ENCODE results near the gene KCND3. TPM values are rescaled to one million over a fixed set of nuclear protein-coding genes. Genes with fewer than 3 reads are reported as not detected.

Gene KCND3
- total and polyA plus RNA-seq, 4 donors = 1.0 to 27.1 (median 6.1) TPM

DNA sequence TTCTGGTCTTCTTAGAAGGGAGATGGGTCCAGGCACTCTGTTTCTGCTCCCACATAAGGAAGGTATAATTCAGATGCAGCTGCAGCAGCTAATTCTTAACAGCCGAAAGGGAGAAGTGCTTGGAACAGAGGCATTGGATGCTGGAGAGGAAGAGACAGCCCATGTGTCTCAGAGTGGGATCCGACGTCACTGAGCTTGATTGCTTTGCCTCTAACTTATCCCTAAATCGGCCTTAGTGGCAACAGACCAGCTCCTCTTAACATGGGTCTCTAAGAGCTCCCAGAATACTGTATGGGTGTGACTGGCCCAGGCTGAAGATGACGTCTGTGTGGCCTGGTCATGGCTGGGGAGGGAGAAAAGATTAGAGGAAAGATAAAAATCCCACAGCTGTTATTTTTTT lies 40.7 kb upstream of the KCND3 start:
- 72% methylated on average over 5 of the region's 5 CpGs for WGBS
- H3K27me3 ChIP-seq (ENCODE audit: control insufficient read depth in 4 of 4, insufficient read depth in 4 of 4, low read length in 3 of 4) = no peaks in the 10 kb centered on the region
- H3K9ac ChIP-seq (ENCODE audit: low read depth in 1 of 2, low read length in 2 of 2) = no peak overlapping the region
- DNase-seq (ENCODE audit: low spot score) = no peak
- H3K36me3 ChIP-seq (ENCODE audit: control insufficient read depth in 4 of 4, insufficient read depth in 3 of 4, low read depth in 1 of 4, low read length in 3 of 4) = no peaks in the 10 kb centered on the region
- no peak overlapping the region for H3K4me3 ChIP-seq (ENCODE audit: low read depth in 1 of 3, low read length in 3 of 3)
- no peak overlapping the region for H3K27ac ChIP-seq (ENCODE audit: low read depth in 1 of 2, low read length in 2 of 2)
- H3K4me1 ChIP-seq (ENCODE audit: control insufficient read depth in 4 of 4, insufficient read depth in 4 of 4, low read length in 3 of 4) = no peaks in the 10 kb centered on the region
- H3K9me3 ChIP-seq (ENCODE audit: control insufficient read depth in 4 of 4, low read length in 3 of 4) = no peaks in the 10 kb centered on the region
- TF ChIP-seq HNF4A (conservative IDR thresholded peaks at IDR 0.05) (no peak), NR2F2 (IDR thresholded peaks at IDR 0.05) (no peak), FOXA2 (IDR thresholded peaks at IDR 0.05) (no peak)
- TF ChIP-seq, protein P1, sequence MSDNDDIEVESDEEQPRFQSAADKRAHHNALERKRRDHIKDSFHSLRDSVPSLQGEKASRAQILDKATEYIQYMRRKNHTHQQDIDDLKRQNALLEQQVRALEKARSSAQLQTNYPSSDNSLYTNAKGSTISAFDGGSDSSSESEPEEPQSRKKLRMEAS (IDR thresholded peaks at IDR 0.05) = no peak

DNA sequence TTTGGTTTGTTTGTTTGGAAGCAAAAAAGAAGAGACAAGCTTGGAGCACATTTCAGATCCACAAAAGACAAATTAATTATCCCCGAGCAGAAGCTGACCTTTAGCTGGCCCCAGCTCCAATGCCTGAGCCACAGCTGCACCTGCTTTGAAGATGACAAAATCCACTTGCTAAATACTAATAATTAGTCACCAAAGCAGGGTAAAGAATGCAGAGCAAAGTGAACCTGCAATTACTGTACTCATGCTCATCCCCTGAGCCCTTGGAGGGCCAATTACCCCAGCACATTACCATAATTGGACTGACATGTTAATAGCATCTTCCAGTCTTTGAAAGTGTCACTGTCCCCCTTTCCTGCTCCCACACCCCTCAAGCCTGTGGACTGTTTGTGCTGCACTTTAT lies 38.2 kb upstream of the KCND3 start:
- Histone ChIP-seq H3K27me3 (ENCODE audit: control insufficient read depth in 4 of 4, insufficient read depth in 4 of 4, low read length in 3 of 4) (no peaks in the 10 kb centered on the region), H3K4me3 (ENCODE audit: low read depth in 1 of 3, low read length in 3 of 3) (no peak overlapping the region), H3K4me1 (ENCODE audit: control insufficient read depth in 4 of 4, insufficient read depth in 4 of 4, low read length in 3 of 4) (no peaks in the 10 kb centered on the region), H3K27ac (ENCODE audit: low read depth in 1 of 2, low read length in 2 of 2) (no peak overlapping the region), H3K9me3 (ENCODE audit: control insufficient read depth in 4 of 4, low read length in 3 of 4) (no peaks in the 10 kb centered on the region), H3K36me3 (ENCODE audit: control insufficient read depth in 4 of 4, insufficient read depth in 3 of 4, low read depth in 1 of 4, low read length in 3 of 4) (no peaks in the 10 kb centered on the region), H3K9ac (ENCODE audit: low read depth in 1 of 2, low read length in 2 of 2) (no peak overlapping the region)
- WGBS = 73% methylated on average over 1 of the region's 1 CpG
- no peak for DNase-seq (ENCODE audit: low spot score)
- no peak for TF ChIP-seq RXRA (IDR thresholded peaks at IDR 0.05)
- TF ChIP-seq, protein P2, sequence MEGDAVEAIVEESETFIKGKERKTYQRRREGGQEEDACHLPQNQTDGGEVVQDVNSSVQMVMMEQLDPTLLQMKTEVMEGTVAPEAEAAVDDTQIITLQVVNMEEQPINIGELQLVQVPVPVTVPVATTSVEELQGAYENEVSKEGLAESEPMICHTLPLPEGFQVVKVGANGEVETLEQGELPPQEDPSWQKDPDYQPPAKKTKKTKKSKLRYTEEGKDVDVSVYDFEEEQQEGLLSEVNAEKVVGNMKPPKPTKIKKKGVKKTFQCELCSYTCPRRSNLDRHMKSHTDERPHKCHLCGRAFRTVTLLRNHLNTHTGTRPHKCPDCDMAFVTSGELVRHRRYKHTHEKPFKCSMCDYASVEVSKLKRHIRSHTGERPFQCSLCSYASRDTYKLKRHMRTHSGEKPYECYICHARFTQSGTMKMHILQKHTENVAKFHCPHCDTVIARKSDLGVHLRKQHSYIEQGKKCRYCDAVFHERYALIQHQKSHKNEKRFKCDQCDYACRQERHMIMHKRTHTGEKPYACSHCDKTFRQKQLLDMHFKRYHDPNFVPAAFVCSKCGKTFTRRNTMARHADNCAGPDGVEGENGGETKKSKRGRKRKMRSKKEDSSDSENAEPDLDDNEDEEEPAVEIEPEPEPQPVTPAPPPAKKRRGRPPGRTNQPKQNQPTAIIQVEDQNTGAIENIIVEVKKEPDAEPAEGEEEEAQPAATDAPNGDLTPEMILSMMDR (IDR thresholded peaks at IDR 0.05; ENCODE audit: low read depth, low read length, missing input control) = no peak
- TF ChIP-seq SP1 (IDR thresholded peaks at IDR 0.05) = no peak
- no peak for TF ChIP-seq GABPA (IDR thresholded peaks at IDR 0.05 in 1 of 2, conservative IDR thresholded peaks at IDR 0.05 in 1 of 2)
- TF ChIP-seq FOXA1 (IDR thresholded peaks at IDR 0.05) = no peak
- TF ChIP-seq, protein P3, sequence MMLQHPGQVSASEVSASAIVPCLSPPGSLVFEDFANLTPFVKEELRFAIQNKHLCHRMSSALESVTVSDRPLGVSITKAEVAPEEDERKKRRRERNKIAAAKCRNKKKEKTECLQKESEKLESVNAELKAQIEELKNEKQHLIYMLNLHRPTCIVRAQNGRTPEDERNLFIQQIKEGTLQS (IDR thresholded peaks at IDR 0.05) = no peak
- no peak for TF ChIP-seq YY1 (IDR thresholded peaks at IDR 0.05)
- TF ChIP-seq, protein P1 (IDR thresholded peaks at IDR 0.05) = no peak
- TF ChIP-seq TAF1 (conservative IDR thresholded peaks at IDR 0.05) = no peak
- no peak for TF ChIP-seq RAD21 (IDR thresholded peaks at IDR 0.05)
- TF ChIP-seq, protein P4, sequence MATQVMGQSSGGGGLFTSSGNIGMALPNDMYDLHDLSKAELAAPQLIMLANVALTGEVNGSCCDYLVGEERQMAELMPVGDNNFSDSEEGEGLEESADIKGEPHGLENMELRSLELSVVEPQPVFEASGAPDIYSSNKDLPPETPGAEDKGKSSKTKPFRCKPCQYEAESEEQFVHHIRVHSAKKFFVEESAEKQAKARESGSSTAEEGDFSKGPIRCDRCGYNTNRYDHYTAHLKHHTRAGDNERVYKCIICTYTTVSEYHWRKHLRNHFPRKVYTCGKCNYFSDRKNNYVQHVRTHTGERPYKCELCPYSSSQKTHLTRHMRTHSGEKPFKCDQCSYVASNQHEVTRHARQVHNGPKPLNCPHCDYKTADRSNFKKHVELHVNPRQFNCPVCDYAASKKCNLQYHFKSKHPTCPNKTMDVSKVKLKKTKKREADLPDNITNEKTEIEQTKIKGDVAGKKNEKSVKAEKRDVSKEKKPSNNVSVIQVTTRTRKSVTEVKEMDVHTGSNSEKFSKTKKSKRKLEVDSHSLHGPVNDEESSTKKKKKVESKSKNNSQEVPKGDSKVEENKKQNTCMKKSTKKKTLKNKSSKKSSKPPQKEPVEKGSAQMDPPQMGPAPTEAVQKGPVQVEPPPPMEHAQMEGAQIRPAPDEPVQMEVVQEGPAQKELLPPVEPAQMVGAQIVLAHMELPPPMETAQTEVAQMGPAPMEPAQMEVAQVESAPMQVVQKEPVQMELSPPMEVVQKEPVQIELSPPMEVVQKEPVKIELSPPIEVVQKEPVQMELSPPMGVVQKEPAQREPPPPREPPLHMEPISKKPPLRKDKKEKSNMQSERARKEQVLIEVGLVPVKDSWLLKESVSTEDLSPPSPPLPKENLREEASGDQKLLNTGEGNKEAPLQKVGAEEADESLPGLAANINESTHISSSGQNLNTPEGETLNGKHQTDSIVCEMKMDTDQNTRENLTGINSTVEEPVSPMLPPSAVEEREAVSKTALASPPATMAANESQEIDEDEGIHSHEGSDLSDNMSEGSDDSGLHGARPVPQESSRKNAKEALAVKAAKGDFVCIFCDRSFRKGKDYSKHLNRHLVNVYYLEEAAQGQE (IDR thresholded peaks at IDR 0.05) = no peak
- no peak for TF ChIP-seq NR2F2 (IDR thresholded peaks at IDR 0.05)
